Posterior cingulate gyrus (tissue), 11 donors: ENCODE results near the gene KCTD21.

ENCODE experiments used
- DNase-seq, 10 donors: peaks; one replicate each; pipeline versions ENCODE4 v3.0.0 to v3.0.0-alpha.2; 2020 to 2021; ENCODE audit warnings: mixed read lengths in 3 of 10
- intact Hi-C: fragments of 100-400 bp; cut with DNase I; formaldehyde crosslinking; loops from one replicate; pipeline ENCODE4 v1.15.1; 2023

The KCTD21 gene

DNA sequence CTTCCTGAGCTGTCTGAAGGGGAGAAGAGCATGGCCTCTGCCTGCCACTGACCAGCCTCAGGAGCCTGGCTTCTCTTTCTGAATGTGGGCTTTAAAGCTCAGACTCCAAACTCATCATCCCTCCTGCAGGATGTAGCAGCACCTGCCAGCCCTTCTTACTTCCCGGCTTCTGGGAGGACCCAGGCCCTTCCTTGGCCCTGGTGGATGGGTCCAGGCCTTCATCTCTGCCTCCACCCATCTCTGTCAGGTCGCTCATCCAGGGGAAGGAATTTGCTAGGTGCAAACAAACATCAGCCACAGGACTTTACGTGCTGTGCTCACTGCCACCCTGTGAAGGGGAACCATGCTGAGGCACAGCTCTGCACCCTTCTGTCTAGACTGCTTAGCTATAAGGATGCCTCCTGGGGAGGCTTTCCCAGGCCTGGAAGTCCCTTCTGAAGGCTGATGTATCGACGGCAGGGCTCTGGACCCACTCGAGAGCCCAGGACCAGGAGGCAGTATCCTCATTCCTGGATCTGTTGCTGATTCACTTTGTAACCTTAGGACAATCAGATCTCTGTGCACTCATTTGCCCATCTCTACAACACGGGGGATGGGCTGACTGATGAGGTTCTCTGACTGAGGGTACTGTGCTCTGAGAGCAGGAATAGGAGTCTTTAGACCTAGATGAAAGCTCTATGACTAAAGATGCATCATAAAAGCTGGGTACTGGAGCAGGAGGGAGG lies 31.2 kb upstream of the KCTD21 start:
- intact Hi-C loops, result loop anchor here (10.0 kb wide), 1 partner anchor 335 kb away; no protein-coding TSS in a partner anchor
- DNase-seq, result peak in 1 of 10 donors; percentile 24

DNA sequence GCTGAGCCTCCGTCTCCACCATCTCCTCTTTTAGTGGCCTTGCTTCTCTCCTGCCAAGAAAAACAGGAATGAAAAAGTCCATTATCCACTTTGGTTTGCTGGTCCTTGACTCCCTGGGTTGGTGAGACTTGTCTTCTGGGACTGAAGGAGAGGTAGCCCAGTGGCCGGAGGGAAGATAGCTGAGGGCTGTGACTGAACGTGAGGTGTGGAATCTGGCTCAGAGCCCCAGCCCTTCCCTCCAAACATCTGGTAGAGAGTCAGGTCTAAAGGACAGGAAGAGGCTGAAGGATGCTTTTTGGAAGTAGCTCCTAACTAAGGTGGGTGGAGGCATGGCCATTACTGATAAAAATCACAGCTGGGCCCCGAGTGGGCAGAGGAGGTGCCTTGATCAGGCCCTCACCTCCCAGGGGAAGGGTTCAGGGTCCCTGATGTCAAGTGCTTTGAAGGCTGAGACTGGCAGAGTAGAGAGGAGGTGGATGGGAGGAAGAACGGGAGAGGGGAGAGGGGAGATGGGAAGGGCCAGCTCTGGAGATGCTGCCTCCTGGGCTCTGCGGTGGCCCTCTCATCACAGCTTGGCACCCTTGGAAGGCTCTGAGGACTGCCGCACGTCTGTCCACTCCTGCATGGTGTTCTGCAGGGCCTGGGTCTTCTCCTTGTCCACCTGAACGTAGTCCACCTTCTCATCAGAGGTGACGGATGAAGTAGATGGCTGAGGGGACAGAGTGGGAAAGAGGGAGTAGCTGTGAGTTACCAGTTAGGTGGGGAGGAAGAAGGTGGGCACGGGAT lies 30.5 kb upstream of the KCTD21 start:
- peak in 1 of 10 donors; percentile 7 for DNase-seq
- intact Hi-C loops, result loop anchor here (10.0 kb wide), 1 partner anchor 336 kb away; no protein-coding TSS in a partner anchor

DNA sequence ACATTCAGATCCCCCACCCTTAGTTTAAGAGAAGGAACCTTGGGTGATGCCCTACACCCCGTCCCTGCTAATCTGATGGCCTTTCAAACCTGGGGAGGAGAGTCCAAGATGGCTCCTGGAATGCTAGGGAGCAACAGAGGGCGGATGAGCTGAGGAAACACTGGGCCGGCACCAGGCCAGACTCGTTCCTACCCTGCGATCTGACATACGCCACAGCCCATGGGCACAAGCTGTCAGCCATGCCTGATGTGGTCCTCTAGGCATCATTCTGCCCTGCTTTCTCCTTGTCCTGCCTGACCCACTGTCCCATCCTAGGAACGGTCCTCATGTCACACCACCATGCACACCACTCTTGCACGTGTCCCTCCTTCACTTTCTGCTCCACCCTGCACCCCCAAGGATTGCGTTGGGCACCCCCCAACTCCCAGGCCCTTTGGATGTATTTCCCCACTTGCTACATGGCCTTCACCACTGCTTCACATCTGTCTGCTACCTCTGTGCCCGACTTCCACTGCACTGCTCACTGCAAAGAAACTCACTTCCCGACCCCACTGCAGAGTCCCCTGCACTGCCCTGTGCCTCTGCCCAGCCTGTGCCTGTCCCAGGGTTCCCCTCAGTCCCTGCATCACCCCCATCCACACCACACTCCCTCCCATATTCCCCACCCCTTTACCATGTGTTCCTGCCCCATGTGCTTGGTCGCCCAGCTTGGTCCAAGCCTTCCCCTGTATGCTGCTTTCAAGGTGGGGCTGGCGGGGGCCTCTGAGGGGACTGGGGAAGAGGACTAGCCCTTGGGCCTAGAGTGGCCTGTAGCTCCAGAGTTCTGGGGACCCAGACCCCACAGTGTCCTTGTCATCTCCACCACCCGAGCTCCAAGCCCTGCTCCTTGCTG lies 29.5 kb upstream of the KCTD21 start:
- intact Hi-C loops, result loop anchor here (10.0 kb wide), 1 partner anchor 337 kb away; no protein-coding TSS in a partner anchor
- peak in 1 of 10 donors; percentile 7 for DNase-seq

DNA sequence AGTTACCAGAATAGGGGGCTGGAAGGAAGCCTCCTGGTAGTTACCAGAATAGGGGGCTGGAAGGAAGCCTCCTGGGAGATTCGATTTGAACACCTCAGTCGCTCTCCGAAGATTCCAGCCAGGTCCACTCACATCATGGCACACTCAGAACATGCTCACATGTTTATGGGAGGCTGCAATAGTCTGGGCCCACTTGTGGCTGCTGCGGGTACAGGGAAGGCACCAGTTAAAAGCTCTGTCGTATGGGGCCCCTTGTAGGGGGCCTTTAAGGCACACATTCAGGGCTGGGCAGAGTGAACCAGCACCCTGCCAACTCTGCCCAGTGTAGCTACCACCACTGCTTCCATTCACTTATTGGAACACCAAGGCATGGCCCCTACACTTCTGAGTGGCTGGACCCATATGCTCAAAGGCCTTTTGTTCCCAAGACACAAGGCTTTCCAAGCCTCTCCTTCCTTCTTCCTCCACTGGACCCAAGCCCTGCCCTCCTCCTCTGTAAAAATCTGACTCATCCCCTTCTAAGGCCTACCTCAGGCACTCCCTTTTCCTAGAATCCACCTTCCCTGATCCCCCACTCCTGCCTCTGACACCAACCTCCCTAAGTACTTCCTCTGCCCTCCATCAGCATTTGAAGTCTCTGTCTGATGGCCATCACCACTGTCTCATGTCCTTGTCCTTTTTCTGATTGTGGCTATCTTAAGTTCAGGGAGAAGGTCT lies 28.3 kb upstream of the KCTD21 start:
- intact Hi-C loops, result loop anchor here (10.0 kb wide), 1 partner anchor 338 kb away; no protein-coding TSS in a partner anchor
- peak in 1 of 10 donors; percentile 3 for DNase-seq

DNA sequence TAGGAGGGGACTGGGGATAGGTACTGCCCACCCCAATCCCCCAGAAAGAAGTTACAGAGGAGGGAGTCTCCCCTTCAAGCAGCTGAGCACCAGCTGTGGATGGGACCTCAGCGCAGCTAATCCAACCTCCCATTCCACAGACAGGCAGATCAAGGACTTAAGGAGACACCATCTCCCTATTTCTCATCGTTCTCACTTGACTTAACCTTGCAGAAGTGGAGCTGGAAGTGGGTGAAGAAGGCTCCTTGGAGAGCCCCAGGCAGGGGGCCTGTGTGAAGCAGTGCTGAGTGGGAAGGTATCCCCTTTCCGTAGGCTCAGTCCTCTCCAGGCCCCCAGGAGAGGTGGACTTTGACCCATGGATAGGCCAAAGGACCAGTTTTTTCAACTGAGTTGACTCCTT lies 27.6 kb upstream of the KCTD21 start:
- intact Hi-C loops, result loop anchor here (10.0 kb wide), 1 partner anchor 339 kb away; no protein-coding TSS in a partner anchor
- DNase-seq, result no peak

DNA sequence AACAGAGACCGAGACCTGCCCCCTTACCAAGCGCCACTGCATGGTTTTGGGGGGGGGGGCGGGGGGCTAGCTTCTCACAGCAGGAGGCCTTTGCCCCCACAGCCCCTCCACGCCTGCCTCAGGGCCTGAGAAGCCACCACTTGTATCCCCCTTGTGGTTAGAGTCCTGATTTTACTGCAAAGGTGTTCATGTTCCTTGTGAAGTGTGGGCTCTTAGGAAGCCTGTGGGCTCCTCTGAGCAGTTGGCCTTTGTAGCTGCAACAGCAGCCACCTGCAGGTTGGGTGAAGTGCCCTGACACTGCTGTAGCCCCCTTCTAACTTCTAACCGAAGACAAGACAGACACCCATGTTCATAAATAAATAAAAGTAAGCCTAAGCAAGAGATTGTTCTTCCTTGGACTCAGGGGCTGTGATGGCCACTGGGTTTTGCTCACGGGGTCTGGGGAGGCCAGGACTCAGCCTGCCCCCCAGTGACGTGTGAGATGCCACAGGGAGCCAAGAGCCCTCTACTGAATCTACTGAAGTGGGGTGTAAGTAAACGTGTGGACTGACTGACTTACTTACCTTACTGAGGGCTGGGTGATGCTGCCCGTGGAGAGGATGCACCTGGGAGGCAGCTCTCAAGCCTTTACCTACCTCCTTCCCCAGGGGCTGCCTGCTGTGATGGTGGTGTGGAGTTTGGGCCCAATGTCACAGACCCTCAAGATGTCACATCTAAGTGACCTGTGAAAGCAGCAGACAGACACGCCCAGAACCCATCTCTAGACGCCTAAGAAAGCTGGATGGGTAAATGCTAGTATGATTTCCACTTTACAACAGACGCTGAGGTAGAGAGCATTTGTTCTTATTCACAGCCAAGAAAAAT lies 26.1 kb upstream of the KCTD21 start:
- peak in 2 of 10 donors; percentile 11 to 14 for DNase-seq

DNA sequence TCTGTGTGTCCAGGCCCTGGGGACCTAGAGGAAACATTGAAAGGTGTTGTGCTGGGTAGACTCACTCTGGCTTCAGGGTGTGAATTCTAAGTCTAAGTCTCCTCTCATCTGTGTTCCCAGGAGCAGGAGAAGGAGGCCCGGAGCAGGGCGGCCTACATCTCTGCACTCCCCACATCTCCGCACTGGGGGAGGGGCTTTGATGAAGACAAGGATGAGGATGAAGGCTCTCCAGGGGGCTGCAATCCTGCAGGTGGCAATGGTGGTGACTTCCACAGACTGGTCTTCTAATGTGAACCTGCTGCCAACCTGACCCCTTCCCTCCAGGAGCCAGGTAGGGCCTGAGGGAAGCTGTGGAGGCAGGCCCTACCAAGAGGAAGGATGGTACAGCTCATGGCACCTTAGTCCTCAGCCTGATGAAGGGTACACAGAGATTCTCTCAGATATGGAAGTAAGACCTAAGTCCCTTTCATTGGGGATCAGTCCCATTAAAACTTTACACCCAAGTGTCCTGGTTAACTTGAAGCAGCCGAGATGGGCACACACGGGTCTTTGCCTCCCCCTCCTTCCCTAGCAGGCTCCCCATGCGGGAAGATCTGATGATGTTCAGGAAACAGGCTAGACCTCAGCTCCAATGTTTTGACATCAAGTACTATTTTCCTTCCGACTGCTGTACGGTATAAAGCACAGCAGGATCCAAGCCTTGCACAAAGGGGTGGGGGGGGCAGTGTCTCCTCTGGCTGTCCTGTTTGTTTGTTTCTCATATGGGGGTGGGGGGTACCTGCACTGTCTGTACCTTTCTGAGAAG lies 25.3 kb upstream of the KCTD21 start:
- intact Hi-C loops, result loop anchor here (10.0 kb wide), 1 partner anchor 341 kb away; no protein-coding TSS in a partner anchor
- peak in 1 of 10 donors; percentile 12 for DNase-seq

More for the DNA sequence above, 26.1 kb upstream of the KCTD21 start:
- intact Hi-C loops, result loop anchor here (10.0 kb wide), 1 partner anchor 340 kb away; no protein-coding TSS in a partner anchor

DNA sequence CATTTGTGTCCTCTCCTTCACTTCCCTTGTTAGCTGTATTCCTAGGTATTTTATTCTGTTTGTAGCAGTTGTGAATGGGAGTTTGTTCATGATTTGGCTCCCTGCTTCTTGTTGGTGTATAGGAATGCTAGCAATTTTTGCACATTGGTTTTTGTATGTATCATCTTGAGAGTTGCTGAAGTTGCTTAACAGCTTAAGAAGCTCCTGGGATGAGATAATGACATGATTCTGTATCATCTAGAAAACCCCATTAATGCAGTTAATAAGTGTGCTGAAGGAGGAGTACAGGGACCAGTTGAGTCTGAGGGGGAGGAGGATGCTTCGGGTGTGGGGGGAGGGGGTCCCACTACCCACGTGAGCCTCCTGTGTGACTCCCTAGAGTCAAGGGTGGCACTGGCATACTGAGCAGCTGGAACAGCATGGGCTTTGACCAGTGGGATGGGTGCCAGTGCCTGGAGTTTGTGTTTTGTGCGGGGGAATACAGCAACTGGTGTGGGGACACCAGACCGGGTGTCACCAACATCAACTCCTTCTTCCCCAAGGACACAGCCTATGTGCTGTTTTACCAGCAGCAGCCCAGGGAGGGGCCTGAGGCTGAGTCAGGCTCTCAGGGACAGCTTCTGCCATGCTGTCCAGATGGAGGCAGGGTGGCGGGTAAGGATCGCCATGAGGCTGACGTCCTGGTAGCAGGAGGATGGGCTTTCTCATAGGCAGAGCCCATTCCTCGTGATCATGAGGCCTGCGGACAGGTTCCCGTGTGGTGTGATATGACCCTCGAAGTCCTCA lies 24.4 kb upstream of the KCTD21 start:
- intact Hi-C loops, result loop anchor here (10.0 kb wide), 1 partner anchor 342 kb away; no protein-coding TSS in a partner anchor
- DNase-seq, result peak in 6 of 10 donors; percentile 41 to 91 (median 69)

DNA sequence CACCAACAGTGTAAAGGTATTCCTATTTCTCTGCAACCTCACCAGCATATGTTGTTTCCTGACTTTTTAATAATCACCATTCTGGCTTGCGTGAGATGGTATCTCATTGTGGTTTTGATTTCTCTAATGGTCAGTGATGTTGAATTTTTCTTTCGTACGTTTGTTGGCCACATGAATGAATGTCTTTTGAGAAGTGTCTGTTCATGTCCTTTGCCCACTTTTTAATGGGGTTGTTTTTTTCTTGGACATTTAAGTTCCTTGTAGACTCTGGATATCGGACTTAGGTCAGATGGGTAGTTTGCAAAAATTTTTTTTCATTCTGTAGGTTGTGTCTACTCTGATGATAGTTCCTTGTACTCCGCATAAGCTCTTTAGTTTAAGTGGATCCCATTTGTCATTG lies 23.1 kb upstream of the KCTD21 start:
- DNase-seq, result no peak
- intact Hi-C loops, result loop anchor here (10.0 kb wide), 1 partner anchor 343 kb away; no protein-coding TSS in a partner anchor

DNA sequence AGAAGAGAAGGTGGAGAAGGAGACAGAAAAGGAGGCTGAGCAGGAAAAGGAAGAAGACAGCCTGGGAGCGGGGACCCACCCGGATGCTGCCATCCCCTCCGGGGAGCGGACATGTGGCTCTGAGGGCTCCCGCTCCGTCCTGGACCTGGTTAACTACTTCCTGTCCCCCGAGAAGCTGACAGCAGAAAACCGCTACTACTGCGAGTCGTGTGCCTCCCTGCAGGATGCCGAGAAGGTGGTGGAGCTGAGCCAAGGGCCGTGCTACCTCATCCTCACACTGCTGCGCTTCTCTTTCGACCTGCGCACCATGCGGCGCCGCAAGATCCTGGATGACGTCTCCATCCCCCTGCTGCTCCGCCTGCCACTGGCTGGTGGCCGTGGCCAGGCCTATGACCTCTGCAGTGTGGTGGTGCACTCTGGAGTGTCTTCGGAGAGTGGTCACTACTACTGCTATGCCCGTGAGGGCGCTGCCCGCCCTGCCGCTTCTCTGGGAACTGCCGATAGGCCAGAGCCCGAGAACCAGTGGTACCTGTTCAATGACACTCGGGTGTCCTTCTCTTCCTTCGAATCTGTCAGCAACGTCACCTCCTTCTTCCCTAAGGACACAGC lies 21.7 kb upstream of the KCTD21 start:
- DNase-seq, result peak in 1 of 10 donors; percentile 58
- intact Hi-C loops, result loop anchor here (10.0 kb wide), 1 partner anchor 345 kb away; no protein-coding TSS in a partner anchor

DNA sequence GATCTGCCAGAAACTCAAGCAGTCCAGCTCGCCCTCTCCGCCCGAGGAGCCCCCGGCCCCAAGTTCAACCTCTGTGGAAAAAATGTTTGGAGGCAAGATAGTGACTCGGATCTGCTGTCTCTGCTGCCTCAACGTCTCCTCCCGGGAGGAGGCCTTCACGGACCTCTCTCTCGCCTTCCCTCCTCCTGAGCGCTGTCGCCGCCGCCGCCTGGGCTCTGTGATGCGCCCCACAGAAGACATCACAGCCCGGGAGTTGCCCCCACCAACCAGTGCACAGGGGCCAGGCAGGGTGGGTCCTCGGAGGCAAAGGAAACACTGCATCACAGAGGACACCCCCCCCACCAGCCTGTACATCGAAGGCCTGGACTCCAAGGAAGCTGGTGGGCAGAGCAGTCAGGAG lies 21.1 kb upstream of the KCTD21 start:
- intact Hi-C loops, result no loop called here
- peak in 1 of 10 donors; percentile 39 for DNase-seq

DNA sequence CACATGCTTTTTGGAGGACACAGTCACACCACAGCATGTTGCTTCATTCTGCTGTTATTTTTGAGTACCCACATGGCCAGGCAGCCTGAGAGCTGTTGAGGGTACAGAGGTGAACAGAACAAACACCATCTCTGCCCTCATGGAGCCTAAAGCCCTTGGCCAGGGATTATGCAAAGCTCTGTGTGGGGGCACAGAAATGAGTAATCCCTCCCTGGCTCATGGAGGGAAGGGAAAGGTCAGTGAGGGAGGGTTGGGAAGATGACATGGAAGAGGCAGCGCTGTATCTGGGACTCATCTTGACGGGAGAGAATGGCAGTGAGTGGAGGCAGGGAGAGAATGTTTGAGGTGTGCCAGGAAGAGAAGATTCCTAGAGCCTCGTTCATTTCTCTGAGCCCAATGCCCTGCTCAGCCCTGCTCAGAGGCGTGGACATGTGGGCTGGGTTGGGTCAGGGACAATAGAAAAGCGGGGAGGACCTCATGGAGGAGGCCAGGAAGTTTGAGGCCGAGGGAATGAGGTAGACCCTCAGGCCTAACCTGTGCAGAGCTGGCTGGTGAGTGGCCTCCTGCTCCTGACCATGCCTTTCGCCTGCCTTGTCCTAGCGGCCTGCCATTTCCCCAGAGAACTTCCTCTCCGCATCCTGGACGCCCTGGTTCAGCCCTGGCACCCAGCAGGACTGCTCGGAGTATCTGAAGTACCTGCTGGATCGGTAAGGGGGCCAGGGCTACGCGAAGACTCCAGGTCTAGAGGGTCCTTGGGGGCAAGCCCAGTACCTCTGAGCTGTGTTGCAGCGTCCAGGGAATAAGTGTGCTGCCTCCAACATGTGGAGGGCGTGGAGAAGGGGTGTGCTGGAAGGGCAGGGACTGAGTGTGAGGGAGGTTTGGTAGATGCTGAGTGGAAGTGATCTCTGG lies 20.1 kb upstream of the KCTD21 start:
- peak in 1 of 10 donors; percentile 62 for DNase-seq
- intact Hi-C loops, result no loop called here

DNA sequence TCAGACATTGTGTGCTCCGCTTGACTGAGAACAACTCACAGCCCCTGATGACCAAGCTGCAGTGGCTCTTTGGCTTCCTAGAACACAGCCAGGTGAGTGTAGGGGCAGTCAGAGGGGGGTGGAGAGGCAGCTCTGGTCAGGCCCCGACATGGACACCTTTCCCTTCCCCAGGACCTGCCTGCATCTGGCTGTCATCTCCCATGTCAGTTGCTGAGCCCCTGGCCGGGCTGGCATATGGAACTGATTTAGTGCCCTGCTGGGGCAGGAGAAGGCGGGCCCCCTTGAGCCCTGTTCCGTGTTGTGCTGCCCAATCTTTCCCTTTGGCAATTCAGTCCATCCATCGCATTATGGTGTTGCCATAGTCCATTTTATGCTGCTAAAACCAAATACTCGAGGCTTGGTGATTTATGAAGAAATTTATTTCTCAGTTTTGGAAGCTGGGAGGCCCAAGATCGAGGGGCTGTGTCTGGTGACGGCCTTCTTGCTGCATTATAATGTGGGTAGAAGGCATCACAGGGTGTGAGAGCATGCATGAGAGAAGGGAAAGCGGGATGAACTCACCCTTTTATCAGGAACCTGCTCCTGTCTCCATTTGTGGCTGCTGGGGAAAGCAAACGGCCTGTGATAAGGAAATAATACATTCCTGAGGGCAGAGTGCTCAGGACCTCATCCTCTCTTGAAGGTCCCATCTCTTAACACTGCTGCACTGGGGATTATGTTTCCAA lies 19.3 kb upstream of the KCTD21 start:
- peak in 1 of 10 donors; percentile 63 for DNase-seq
- intact Hi-C loops, result no loop called here

DNA sequence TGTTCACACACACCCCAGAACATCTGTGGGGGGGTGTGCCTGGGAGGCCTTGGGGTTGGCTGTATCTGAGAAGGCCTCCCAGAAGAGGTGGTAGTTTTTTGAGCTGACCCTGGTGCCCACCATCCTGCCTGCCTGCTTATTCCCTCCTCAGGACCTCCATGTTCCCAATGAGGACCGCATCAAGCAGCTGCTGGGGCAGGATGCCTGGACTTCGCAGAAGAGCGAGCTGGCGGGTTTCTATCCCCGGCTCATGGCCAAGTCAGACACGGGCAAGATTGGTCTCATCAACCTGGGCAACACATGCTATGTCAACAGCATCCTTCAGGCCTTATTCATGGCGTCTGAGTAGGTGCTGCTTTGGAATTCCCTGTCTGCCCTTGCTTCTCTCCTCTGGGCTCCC lies 17.3 kb upstream of the KCTD21 start:
- intact Hi-C loops, result no loop called here
- DNase-seq, result peak in 1 of 10 donors; percentile 54

DNA sequence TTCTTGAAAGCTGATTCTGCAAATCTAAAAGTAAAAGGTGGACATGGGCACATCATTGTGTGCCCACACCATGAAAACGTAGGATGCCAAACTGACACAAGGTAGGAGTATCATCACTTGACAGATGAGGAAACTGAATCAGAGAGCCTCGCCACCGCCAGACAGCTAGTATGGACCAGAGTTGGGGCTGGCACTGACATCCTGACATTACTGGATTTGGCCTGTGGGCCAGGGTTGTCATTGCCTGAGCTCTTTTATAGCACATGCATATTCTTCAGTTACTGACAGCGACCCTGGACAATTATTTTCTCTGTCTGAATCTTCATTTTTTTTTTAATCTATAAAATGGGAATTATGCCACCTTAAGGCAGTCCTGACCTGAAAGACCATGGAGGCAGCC lies 16.8 kb upstream of the KCTD21 start:
- DNase-seq, result no peak
- intact Hi-C loops, result no loop called here
